GM19438 (cell line): ENCODE data around the gene CERKL.

Experiments used
- ATAC-seq: cut with Tn5 transposase; IDR thresholded peaks from one replicate; pipeline ENCODE4 v1.9.1; 2021; ENCODE audit warnings: low read depth; ENCODE audit not compliant: unreplicated experiment

The CERKL gene

DNA sequence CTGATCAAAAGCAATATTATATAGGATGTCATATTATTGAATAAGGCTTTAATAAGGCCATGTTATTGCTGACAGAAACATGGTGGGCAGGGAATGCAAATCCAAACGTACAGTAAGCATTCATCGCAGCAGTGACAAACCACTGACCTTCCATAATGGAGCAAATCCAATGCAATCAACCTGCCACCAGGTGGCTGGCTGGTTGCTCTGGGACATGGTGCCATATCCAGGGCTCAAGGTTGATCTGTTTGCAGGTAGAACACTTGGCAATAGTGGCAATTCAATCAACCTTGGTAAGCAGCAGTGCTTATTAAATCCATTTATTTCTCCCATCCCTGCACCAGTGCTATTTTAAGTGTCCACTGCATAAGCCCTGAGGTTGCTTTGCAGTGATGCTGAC is 75.4 kb downstream of the CERKL start:
- no peak for ATAC-seq

DNA sequence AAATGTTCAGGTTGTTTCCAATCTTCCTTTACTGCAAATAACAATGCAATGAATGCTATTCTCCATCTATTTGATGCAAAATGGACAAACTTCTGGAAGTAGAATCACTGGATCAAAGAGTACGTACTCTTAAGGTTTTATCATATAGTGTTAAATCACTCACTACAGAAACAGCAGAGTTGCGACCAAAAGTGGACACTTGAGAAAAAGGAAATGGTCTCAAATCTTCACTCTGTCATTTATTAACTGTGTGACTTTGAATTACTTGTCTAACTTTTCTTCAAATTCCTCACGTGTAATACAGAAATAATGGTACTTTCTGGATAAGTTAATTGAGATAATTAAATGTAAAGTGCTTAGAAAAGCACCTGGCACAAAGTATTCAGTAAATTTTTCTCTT is 78.1 kb downstream of the CERKL start:
- peak; percentile 53 for ATAC-seq

DNA sequence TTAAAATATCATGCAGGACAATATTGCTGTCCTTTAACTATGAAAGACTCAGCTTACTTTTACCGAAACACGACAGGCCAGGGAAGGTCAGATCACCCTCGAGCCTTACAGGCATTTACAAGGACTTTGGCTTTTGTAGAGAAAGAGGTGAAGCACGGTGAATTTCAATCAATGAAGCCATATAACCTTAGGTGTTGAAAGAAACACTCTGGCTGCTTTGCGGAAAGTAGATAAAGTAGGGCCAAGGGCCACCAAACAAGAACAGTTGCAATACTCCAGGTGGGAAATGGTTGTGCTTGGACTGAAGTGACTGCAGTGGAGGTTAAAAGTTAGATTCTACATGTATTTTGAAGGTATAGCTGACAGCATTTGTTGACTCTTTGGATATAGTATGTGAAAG is 80.5 kb downstream of the CERKL start:
- no peak for ATAC-seq

DNA sequence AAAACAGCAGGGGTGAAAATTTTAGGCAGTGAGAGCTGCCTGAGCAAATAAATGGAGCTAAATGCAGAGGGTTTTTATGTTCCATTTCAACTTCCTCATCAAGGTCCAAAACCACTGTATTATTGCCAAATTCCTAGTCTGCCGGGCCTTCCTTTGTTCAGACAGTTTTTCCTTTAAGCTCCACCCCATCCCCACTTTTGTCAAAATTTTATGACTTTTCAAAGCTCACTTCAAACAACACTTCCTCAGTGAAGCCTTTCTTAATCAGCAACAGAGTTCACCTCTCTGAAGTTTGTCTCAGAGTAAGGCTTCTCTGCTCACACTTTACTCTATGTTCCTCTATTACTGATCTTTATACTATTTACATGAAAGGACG is 81.3 kb downstream of the CERKL start:
- no peak for ATAC-seq

- no peak for ATAC-seq
These were observed 81.8 kb downstream of the CERKL start for GRCh38 chr2:181575024-181575649.

DNA sequence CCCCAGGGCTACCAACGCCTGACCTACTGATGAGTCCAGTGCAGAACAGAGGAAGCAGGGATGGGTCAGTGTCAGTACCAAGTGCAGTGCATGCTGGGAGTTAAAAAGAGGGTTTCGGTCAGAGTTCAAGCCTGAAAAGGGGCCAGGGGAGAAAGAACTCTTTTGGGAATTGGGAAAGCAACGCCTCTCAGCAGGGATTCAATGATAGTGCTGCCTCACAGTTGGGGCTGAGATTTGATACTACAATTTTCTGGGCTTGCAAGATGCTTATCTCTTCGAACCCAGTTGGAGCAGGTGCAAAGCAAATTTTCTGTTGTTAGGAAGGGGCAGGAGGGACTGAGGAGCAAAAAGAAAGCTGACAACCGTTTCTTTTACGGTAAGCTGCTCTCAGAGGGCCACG is 82.6 kb downstream of the CERKL start:
- no peak for ATAC-seq

- ATAC-seq: no peak
These were observed 83.7 kb downstream of the CERKL start for GRCh38 chr2:181573140-181573736.

GRCh38 chr2:181570833-181571661 is 85.9 kb downstream of the CERKL start:
- ATAC-seq: no peak

- no peak for ATAC-seq
These were observed 86.8 kb downstream of the CERKL start for GRCh38 chr2:181570059-181570458.

DNA sequence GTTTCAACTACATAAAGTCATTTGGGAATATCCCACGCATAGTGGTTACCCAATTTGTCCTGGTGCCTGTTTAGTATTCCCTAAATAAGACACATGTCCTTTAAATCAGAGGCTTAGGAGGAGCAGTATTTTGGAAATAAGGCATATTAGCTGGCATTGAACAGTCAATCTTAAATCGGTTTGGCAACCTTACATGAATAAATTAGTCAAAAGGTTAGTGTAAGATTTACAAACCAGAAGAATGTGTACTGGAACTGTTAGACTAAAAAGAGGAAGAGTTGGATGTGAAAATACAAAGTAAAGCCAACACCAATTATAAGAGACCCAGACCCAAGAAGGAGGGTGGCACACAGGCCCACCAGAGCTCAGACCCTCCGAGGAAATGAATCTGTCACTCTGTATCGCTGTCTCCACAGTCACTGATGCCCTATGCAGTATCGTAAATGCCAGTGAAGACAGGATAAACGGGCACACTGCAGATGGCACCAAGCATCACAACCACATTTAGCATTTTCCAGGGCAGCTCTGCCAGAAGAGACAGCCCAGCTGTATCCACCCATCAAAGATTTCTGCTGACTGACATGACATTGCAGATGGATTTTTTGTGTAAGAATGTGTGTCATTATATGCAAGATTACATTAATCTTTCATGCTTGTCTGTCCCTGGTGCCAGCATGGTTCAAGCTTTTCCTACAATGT is 90.4 kb downstream of the CERKL start:
- no peak for ATAC-seq

DNA sequence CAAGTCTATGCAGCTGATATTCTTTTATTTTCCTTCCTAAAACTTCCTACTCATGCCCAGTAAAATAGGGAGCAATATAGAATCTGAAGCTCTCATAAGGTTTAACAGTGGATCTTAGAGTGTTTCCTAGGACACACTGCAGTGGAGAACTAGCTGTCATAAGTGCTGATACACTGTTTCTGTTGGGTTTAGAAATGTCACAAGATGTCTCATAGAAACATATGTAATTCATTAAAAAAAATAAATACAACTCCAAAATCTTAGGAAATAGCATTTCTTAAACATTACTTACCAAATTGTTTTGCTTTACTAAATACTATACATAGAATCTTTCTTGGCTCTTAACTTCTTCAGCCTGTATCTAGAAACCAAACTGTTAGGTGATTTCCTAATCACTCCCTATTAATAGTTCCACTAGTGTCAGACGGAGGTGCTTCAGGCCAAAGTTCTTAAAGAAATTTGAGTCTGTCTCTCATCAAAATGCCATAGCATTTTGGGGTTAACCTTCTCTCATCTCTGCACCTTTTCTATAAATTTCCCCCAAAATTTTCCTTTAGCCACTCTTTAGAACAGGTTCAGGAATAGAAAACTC is 93.7 kb downstream of the CERKL start:
- ATAC-seq: no peak

GRCh38 chr2:181558371-181558770 is 98.5 kb downstream of the CERKL start:
- ATAC-seq: no peak

- no peak for ATAC-seq
These were observed 102.7 kb downstream of the CERKL start for GRCh38 chr2:181554061-181554830.

DNA sequence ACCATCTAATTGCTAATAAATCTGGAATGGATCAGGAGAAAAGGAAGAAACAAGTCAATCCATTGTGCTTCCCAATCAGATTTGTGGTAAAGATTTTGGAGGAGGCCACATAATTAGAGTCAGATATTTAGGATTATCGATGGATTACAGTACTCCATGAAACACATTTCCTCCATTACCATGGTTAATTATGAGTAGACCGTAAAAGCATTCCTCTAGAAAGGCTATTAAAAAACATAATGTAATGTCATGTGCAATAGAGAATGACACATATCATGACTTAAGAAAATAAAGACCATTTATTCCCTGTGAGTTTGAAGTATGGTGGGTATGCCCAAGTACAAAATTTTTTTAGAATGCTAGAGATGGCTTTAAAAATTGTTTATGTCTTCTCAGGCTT is 103.7 kb downstream of the CERKL start:
- no peak for ATAC-seq

DNA sequence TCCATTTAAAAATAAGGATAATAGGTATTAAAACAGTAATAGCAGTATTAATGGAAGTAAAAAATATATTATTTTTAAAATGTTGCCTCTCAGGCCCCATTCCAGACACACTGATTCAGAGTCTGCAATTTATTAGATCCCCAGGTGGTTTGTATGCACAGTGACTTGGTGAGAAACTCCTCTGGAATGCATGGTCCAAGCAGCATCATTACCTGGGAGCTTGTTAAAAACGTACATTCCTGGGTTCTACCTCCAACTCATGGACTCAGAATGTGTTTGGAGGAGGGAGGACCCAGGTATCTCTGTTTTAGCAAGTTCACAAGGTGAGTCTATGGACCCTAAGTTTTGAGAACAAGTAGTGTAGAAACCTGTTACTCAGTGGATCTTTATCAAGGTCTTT is 104.1 kb downstream of the CERKL start:
- no peak for ATAC-seq

GRCh38 chr2:181546086-181546485 is 110.8 kb downstream of the CERKL start:
- no peak for ATAC-seq

- no peak for ATAC-seq
These were observed 114.7 kb downstream of the CERKL start for GRCh38 chr2:181542170-181542569.

- no peak for ATAC-seq
These were observed 116.5 kb downstream of the CERKL start for GRCh38 chr2:181540421-181540820.

GRCh38 chr2:181536730-181537129 is 120.2 kb downstream of the CERKL start:
- ATAC-seq: no peak

GRCh38 chr2:181528441-181528840 is 128.5 kb downstream of the CERKL start:
- no peak for ATAC-seq
